Aorta (tissue), 5 donors: ENCODE data around the gene FTSJ1. TPM values are rescaled to one million over a fixed set of nuclear protein-coding genes. Genes with fewer than 3 reads are reported as not detected.
A peak's percentile ranks its signal among the peaks of the same experiment; 100 is the strongest.
"Not testable (repeated sequence)": the region's sequence is repeated elsewhere in the genome, so short reads cannot be mapped to it uniquely, and the experiment has no call there.

Experiments used
- ATAC-seq: fragments of 200-7000 bp; cut with Tn5 transposase; one replicate; pipeline ENCODE4 v1.9.1; 2022; ENCODE audit warnings: moderate library complexity; ENCODE audit not compliant: low FRiP score
- DNase-seq, 2 donors: peaks; one replicate each; pipeline ENCODE4 v3.0.0-alpha.2; 2020
- H3K27ac ChIP-seq, 2 donors: one replicate each; pipeline ENCODE4 v1.5.1; 2013; ENCODE audit warnings: low read length in 2 of 2, mild to moderate bottlenecking in 2 of 2, moderate library complexity in 2 of 2, control low read depth in 1 of 2, inconsistent platforms in 1 of 2, low read depth in 1 of 2
- H3K27me3 ChIP-seq, 2 donors: one replicate each; pipeline ENCODE4 v1.6.1; 2013; ENCODE audit warnings: control low read depth in 1 of 2, low read length in 1 of 2, mild to moderate bottlenecking in 1 of 2, moderate library complexity in 1 of 2; ENCODE audit not compliant: insufficient read depth in 2 of 2, control insufficient read depth in 1 of 2
- H3K36me3 ChIP-seq, 2 donors: one replicate each; pipeline ENCODE4 v1.6.1; 2013; ENCODE audit warnings: control low read depth in 1 of 2, low read length in 1 of 2, mild to moderate bottlenecking in 1 of 2; ENCODE audit not compliant: insufficient read depth in 2 of 2, control insufficient read depth in 1 of 2
- H3K4me1 ChIP-seq, 2 donors: one replicate each; pipeline ENCODE4 v1.6.1; 2013; ENCODE audit warnings: low read length in 2 of 2, control low read depth in 1 of 2, mild to moderate bottlenecking in 1 of 2, moderate library complexity in 1 of 2; ENCODE audit not compliant: insufficient read depth in 2 of 2, control insufficient read depth in 1 of 2
- H3K4me3 ChIP-seq, 2 donors: one replicate each; pipeline ENCODE4 v1.5.1; 2013; ENCODE audit warnings: low read length in 2 of 2, control low read depth in 1 of 2, mild to moderate bottlenecking in 1 of 2
- H3K9me3 ChIP-seq: one replicate; pipeline ENCODE4 v1.6.1; 2013; ENCODE audit warnings: mild to moderate bottlenecking, low read length; ENCODE audit not compliant: control insufficient read depth
- WGBS, 2 donors: extraction: QIAGEN DNeasy Blood & Tissue Kit; methylation state at CpG; one replicate each; pipeline ENCODE4 v1.1.7; 2013; 5-methylcytosine and 5-hydroxymethylcytosine counted together
- intact Hi-C, 2 donors: fragments of 100-400 bp; cut with DNase I; formaldehyde crosslinking; loops; one replicate each; pipeline versions ENCODE4 v1.14.2 to v1.15.0; 2022
- polyA plus RNA-seq, 2 donors: library from polyadenylated mRNA; stranded (reverse); fragments of 200-250 nt; gene quantifications; one replicate each; pipeline ENCODE4 v1.2.3, GENCODE V29; 2013
- total RNA-seq, 2 donors: library from RNA; stranded (reverse); fragmentation: NEBNext Ultra II Directional; extraction: Animal tissue kit (Norgen Biotek cat#: 25700); gene quantifications; one replicate each; pipeline ENCODE4 v1.2.1, GENCODE V29; 2021
- donor health status: healthy with polysubstance abuse.
- donor health status: Bipolar disorder and iron deficiency.
- donor health status: DM: no; HTN: no; CAD: no.
- donor health status: DM: no; HTN: no; CAD: no.
- donor health status: DM: yes; HTN: yes; CAD: no.

The FTSJ1 gene
- total and polyA plus RNA-seq, 4 donors, result 28.5 to 45.1 (median 35.6) TPM

DNA sequence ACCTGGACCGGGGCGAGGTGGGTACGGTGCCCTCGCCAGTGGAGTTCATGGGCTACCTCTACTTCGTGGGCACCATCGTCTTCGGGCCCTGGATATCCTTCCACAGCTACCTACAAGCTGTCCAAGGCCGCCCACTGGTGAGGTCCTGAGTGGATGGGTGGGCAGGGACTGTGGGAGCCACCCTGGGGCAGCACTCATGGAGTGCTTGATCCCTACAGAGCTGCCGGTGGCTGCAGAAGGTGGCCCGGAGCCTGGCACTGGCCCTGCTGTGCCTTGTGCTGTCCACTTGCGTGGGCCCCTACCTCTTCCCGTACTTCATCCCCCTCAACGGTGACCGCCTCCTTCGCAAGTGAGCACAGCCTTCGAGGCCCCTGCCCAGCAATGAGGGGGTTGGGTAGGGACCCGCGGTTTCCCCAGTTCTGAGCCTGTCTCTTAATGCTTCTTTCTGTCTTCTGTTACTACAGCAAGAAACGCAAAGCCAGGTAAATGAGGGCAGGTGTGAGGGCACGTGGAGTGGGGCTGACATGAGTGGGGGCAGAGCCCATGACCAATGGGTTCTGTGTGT is 36.5 kb downstream of the FTSJ1 start:
- H3K36me3 ChIP-seq, result no peaks in the 10 kb centered on the region
- no peaks in the 10 kb centered on the region for H3K9me3 ChIP-seq
- intact Hi-C loops, result no loop called here
- peak in 1 of 2 donors; percentile 68 for DNase-seq
- no peaks in the 10 kb centered on the region for H3K27me3 ChIP-seq
- no peak for ATAC-seq
- no peak overlapping the region for H3K4me3 ChIP-seq
- no peaks in the 10 kb centered on the region for H3K4me1 ChIP-seq
- H3K27ac ChIP-seq, result no peak overlapping the region
- 87 to 94% methylated on average over 19 to 20 of the region's 20 CpGs for WGBS, 2 donors

DNA sequence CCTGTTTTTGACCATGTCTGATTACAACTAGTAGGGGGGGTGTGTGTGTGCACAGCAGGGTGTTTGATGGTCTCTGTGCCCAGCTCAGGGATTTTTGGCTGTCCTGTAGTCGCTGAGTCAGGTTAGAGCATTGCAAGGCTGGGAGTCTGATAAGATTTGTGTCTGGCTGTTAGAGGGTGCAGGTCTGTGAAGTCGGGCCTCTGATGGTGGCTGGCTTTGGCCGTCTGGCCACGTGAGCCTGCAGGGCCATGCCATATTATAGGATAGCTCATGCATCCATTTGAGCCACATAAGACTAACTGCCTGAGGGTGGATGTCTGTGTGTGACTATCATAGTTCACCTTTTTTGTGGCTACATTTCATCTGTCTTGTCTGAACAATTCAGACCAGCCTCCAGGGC is 37.7 kb downstream of the FTSJ1 start:
- WGBS, 2 donors, result 80 to 88% methylated on average over 4 of the region's 4 CpGs
- no peaks in the 10 kb centered on the region for H3K36me3 ChIP-seq
- H3K27me3 ChIP-seq, result no peaks in the 10 kb centered on the region
- peak in 1 of 2 donors; percentile 42 for DNase-seq
- intact Hi-C loops, result no loop called here
- H3K4me3 ChIP-seq, result no peak overlapping the region
- H3K4me1 ChIP-seq, result no peaks in the 10 kb centered on the region
- H3K27ac ChIP-seq, result no peak overlapping the region
- H3K9me3 ChIP-seq, result no peaks in the 10 kb centered on the region
- no peak for ATAC-seq

DNA sequence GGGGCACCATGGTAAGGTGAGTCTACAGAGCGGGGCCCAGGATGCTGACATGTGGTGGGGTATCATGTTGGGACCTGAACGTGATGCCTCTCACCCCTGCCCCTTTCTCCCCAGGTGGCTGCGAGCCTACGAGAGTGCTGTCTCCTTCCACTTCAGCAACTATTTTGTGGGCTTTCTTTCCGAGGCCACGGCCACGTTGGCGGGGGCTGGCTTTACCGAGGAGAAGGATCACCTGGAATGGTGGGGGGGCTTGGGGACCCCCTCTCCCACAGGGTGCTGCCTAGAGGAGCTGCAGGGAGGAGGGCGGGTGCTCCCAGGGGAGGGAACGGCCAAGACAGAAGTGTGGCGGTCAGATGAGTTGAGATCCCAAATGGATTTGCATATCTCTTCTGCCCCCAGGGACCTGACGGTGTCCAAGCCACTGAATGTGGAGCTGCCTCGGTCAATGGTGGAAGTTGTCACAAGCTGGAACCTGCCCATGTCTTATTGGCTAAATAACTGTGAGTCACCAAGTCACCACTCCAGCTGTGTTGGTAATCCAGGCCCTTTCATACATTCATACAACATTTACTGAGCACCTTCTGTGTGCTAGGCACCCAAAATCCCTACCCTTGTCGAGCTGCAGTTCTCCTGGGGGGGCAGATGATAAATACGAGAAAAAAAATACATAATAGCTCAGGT is 38.3 kb downstream of the FTSJ1 start:
- no peaks in the 10 kb centered on the region for H3K27me3 ChIP-seq
- no peak overlapping the region for H3K4me3 ChIP-seq
- ATAC-seq (no peak), DNase-seq (peak in 1 of 2 donors; percentile 67)
- intact Hi-C loops, result no loop called here
- no peaks in the 10 kb centered on the region for H3K4me1 ChIP-seq
- H3K36me3 ChIP-seq, result no peaks in the 10 kb centered on the region
- 81 to 95% methylated on average over 16 of the region's 16 CpGs for WGBS, 2 donors
- H3K27ac ChIP-seq, result no peak overlapping the region
- H3K9me3 ChIP-seq, result no peaks in the 10 kb centered on the region

DNA sequence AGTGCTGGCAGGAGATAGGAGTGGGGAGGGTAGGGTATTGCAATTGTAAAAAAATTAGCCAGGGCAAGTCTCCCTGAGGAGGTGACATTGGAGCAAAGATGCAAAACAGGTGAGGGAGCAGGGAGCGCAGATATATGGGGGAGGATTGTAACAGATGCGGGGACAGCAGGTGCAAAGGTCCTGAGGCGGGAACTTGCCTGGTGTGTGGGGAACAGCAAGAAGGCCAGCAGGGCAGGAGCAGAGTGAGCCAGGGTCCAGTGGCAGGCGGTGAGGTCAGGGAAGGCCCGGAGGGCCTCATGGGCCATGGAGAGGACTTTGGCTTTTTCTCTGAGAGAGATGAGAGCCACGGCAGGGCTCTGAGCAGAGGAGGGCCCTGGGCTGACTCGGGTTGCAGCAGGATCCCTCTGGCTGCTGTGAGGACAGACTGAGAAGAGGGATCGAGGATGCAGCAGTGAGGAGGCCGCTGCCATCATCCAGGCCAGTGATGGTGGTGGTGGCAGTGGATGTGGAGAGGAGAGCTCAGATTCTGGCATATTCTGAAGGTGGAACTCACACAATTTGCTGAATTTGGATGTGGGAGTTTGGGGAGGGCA is 39.0 kb downstream of the FTSJ1 start:
- Histone ChIP-seq H3K4me1 (no peaks in the 10 kb centered on the region), H3K9me3 (no peaks in the 10 kb centered on the region), H3K27me3 (no peaks in the 10 kb centered on the region), H3K27ac (no peak overlapping the region), H3K36me3 (no peaks in the 10 kb centered on the region), H3K4me3 (no peak overlapping the region)
- 89 to 97% methylated on average over 9 of the region's 9 CpGs for WGBS, 2 donors
- intact Hi-C loops, result no loop called here
- ATAC-seq, result no peak
- DNase-seq, result peak in 1 of 2 donors; percentile 39

DNA sequence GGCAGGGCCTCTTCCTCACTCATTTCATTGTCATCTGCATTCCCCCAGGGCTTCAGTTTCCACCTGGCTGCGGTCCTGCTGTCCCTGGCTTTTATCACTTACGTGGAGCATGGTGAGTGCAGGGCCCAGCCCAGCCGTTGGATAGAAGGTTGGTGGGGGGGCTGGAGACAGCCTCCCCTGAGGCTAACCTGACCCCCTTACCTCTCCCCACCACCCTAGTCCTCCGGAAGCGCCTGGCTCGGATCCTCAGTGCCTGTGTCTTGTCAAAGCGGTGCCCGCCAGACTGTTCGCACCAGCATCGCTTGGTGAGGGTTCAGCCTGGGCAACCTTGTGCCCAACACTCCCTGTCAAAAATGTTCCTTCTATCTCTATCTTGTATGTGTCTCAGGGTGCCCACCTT is 39.8 kb downstream of the FTSJ1 start:
- intact Hi-C loops, result no loop called here
- Histone ChIP-seq H3K4me3 (no peak overlapping the region), H3K27me3 (no peaks in the 10 kb centered on the region), H3K27ac (no peak overlapping the region), H3K4me1 (no peaks in the 10 kb centered on the region), H3K9me3 (no peaks in the 10 kb centered on the region), H3K36me3 (no peaks in the 10 kb centered on the region)
- ATAC-seq (no peak), DNase-seq (peak in 1 of 2 donors; percentile 53)
- WGBS, 2 donors, result 86 to 94% methylated on average over 10 of the region's 10 CpGs

DNA sequence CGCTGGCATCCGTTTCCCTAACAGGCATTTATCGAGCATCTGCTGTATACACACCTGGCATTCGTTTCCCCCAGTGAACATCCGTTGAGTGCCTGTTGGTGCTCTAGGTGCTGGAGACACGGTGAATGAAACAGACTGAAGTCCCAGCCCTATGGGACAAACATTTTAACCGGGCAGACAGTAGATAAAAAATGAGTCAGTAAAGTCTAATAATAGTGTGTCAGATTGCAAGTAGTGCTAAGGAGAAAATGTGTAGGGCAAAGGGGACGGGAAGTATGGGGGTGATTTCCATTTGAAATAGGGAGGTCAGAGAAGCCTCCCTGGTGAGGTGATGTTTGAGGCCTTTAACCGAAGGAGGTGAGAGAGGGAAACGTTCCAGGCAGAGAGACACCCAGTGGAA is 40.3 kb downstream of the FTSJ1 start:
- no peak for ATAC-seq
- DNase-seq, result no peak
- intact Hi-C loops, result no loop called here
- no peak overlapping the region for H3K4me3 ChIP-seq
- 67 to 74% methylated on average over 10 of the region's 10 CpGs for WGBS, 2 donors
- H3K27me3 ChIP-seq, result no peaks in the 10 kb centered on the region
- no peak overlapping the region for H3K27ac ChIP-seq
- H3K4me1 ChIP-seq, result no peaks in the 10 kb centered on the region
- no peaks in the 10 kb centered on the region for H3K36me3 ChIP-seq
- no peaks in the 10 kb centered on the region for H3K9me3 ChIP-seq

DNA sequence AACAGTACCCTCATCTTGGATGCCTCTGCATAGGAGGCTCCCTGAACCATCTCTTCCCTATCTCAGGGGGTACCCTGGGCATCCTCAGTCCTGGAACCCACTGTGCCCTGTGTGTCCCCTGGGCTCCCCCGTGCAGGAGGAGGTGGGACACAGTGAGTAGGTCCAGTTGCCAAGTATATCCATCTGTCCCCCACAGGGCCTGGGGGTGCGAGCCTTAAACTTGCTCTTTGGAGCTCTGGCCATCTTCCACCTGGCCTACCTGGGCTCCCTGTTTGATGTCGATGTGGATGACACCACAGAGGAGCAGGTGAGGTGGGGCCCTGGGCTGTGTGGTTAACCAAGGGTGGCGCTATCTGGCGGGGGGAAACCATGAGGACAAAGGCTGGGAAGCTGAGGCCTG is 41.0 kb downstream of the FTSJ1 start:
- Histone ChIP-seq H3K27me3 (no peaks in the 10 kb centered on the region), H3K4me1 (no peaks in the 10 kb centered on the region), H3K9me3 (no peaks in the 10 kb centered on the region), H3K4me3 (no peak overlapping the region), H3K27ac (no peak overlapping the region), H3K36me3 (no peaks in the 10 kb centered on the region)
- intact Hi-C loops, result no loop called here
- DNase-seq (no peak), ATAC-seq (no peak)
- 66 to 93% methylated on average over 5 of the region's 5 CpGs for WGBS, 2 donors

DNA sequence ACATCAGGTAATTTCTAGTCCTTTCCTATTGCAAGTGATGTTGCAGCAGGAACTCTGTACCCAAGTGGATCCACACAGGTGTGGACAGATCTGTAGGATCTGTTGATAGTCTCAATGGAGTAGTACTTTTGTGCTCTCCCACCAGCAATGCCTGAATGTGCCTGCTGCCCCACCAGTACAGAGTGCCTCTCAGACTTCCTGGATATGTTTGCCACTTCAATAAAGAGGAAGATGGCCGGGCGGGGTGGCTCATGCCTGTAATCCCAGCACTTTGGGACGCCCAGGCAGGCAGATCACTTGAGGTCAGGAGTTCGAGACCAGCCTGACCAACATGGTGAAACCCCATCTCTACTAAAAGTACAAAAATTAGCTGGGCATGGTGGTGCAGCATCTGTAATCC is 43.5 kb downstream of the FTSJ1 start:
- 60 to 88% methylated on average over 4 of the region's 4 CpGs for WGBS, 2 donors
- H3K9me3 ChIP-seq, DNase-seq, H3K27me3 ChIP-seq, H3K27ac ChIP-seq, H3K36me3 ChIP-seq, H3K4me3 ChIP-seq, intact Hi-C loops, H3K4me1 ChIP-seq, ATAC-seq: not testable (repeated sequence)

DNA sequence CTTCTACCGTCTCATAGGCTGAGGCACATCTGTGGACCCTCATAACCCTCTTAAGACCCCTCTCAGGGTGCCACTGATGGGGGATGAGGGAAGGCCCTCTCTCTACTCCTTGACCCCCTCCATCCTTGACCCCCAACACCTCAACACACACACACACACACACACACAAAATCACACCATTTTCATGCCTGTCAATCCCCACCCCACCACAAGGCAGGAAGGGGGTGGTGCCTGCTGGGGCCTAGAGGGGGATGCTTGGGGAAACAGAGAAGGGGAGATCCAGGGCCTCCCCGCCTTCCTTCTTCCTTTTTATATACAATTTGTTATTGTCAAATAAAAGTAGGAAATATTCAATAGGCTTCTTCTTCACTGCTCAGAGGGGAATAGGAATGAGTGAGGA is 44.5 kb downstream of the FTSJ1 start:
- 86 to 92% methylated on average over 2 of the region's 2 CpGs for WGBS, 2 donors
- DNase-seq (no peak), ATAC-seq (no peak)
- Histone ChIP-seq H3K36me3 (no peaks in the 10 kb centered on the region), H3K4me1 (no peaks in the 10 kb centered on the region), H3K9me3 (no peaks in the 10 kb centered on the region), H3K27me3 (no peaks in the 10 kb centered on the region), H3K4me3 (no peak overlapping the region), H3K27ac (no peak overlapping the region)
- intact Hi-C loops, result no loop called here
